ENCODE data around the gene FTMT.
"Not testable (repeated sequence)": the region's sequence is repeated elsewhere in the genome, so short reads cannot be mapped to it uniquely, and the experiment has no call there.

The FTMT gene

DNA sequence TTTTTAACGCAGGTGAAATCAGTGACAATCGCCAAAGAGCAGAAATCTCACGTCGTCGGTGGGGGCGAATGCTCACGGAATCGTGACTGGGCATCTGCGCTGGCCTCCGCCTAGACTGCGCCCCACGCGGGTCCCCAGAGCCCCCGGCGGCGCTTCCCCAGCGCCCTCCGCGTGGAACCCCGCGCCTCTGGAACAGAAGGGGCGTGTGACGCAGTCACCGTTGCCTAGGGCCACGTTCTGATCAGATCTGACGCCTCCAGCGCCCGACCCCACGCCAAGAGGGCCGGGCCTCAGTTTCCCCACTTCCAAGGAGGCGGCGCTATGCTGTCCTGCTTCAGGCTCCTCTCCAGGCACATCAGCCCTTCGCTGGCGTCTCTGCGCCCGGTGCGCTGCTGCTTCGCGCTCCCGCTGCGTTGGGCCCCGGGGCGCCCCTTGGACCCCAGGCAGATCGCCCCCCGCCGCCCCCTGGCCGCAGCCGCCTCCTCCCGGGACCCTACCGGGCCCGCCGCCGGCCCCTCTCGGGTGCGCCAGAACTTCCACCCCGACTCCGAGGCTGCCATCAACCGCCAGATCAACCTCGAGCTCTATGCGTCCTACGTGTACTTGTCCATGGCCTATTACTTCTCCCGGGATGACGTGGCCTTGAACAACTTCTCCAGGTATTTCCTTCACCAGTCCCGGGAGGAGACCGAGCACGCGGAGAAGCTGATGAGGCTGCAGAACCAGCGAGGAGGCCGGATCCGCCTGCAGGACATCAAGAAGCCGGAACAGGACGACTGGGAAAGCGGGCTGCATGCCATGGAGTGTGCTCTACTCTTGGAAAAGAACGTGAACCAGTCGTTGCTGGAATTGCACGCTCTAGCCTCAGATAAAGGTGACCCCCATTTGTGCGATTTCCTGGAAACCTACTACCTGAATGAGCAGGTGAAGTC, at the start of gene FTMT:
Gene FTMT, plus strand, starts transcription at position 240 of the 932 bp plus-strand sequence. Its CDS starts 82 bp downstream, at position 322.
- no peak for DNase-seq (ENCODE audit: low spot score)

DNA sequence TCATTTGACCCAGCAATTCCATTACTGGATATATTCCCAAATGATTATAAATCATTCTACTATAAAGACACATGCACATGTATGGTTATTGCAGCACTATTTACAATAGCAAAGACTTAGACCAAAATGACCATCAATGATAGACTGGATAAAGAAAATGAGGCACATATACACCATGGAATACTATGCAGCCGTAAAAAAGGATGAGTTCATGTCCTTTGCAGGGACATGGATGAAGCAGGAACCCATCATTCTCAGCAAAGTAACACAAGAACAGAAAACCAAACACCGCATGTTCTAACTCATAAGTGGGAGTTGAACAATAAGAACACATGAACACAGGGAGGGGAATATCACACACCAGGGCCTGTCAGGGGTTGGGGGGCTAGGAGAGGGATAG, 46.4 kb upstream of the FTMT start:
- not testable (repeated sequence) for DNase-seq (ENCODE audit: low spot score)

DNA sequence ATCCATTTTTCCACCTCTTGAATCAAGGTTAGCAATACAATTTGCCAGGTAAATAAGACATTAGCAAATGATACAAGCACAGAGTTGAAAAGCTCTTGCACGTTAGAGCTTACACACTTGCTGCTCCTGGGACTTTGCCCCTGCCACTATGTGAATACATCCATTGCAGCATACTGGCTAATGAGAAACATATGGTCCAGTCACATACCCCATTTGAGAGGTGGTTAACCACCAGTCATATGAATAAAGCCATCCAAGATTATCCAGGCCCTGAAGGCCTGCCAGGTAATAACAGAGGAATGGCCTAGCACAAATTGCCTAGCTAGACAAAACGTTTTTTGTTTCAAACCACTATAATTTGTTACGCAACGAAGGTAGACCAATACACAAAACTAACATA, 45.8 kb upstream of the FTMT start:
- DNase-seq (ENCODE audit: low spot score), result no peak

DNA sequence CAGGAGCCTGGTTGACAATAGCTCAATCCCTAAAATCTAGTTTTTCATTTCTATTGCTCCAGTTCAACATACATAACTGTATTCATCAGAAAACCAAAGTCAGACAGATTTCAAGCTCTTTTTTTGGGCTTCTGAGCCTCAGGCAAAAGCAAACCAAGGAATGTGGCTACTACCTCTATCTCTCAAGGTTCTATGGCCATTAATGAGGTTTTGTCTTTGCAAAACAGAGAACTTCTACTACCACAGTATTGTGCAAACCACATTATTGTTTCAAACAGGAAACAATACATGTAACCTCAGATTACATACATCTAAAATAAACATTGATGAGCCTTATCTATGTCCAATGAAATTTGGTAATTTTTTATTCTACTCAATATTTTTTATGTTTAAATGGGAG, 35.5 kb upstream of the FTMT start:
- DNase-seq (ENCODE audit: low spot score), result no peak

DNA sequence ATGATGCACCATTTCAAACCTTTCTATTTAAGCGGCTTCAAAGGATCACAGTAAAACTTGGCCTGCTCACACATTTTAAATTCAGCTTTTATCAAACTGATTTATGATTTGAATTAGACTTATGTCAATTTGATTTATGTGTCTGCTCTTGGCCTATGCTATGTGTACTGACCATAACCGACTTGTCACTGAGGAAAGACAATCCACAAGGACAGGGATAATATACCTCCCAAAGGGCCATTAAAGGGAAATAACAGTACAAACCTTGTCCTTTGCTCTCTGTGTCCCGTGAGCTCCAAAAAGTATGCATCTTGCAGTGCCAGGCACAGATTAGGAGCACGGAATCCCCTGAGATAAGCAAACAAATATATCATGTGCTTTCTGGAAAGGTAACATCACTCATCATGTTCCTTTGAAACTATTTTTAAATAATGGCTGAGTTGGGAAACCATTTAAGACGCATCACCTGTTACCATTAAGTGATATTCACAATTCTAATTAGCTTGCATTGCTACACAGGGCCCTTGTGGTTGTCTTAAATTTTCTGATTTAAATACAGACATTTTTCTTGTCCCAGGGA, 31.9 kb upstream of the FTMT start:
- no peak for DNase-seq (ENCODE audit: low spot score)

DNA sequence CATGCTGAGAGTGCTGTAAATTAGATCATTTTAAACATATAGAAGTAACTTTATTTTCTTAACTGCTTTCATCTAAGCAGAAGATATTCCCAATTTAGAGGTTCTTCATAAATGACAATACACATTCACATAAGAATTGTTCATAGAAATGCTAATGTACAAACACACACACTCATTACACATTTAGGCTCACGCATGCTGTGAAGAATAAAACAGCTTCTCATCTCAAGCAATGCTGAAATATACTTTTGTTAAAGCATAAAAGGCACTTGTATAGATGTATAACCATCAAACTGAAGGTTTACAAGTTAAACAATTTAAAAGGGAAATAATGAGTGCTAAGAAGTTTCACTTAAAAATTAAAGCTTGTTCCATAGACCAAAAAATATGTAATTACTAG, 18.1 kb upstream of the FTMT start:
- DNase-seq (ENCODE audit: low spot score), result no peak

DNA sequence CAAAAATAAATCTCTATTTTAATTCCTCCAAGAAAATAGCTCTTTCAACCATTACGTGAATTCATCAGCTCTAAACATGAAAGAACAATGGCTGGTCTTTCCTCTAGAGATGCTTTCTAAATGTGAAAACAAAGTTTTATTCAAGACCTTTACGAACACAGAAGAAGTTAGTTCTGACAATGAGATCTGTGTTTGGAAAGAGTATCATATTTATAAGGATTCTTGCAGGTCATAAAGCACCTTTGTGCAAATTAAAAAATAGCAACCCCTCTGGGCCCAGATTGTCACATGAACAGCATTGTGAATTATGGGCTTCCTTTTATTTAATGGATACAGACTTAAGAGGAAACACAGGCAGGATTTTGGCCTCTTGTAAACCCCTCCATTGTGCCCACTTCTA, 17.7 kb upstream of the FTMT start:
- DNase-seq (ENCODE audit: low spot score), result no peak

DNA sequence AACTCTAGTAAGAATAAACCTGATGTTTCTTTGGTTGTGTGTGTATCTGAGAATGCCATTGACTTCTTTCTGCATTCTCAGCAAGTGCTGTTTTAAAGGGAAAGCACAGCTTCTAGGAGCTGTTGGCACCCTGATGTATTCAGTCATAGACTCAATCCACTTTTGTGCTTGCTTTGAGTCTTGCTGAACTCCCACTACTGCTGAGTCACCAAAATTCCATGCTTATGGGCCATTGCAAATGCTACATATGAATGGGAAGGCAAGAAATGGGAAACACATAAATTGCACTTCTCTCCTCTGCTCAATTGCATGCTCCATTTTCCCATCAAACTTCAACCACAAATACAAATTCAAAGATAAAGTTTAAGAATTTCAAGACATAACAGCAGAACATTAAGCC, 9.8 kb upstream of the FTMT start:
- no peak for DNase-seq (ENCODE audit: low spot score)

DNA sequence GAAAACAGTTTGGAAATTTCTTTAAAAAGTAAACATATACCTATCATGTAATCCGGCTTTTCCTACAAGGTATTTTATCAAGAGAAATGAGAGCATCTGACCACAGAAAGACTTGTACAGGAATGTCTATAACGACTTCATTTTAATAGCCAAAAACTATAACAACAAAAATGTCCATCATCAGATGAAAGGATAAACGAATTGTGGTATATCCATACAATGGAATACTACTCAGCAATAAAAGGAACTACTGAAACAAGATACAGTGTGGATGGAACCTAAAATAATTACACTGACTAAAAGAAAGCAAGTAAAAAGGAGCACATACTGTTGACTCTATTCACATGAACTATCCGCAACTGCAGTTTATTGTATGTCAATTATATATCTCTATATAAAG, 1.4 kb upstream of the FTMT start:
- DNase-seq (ENCODE audit: low spot score), result no peak

DNA sequence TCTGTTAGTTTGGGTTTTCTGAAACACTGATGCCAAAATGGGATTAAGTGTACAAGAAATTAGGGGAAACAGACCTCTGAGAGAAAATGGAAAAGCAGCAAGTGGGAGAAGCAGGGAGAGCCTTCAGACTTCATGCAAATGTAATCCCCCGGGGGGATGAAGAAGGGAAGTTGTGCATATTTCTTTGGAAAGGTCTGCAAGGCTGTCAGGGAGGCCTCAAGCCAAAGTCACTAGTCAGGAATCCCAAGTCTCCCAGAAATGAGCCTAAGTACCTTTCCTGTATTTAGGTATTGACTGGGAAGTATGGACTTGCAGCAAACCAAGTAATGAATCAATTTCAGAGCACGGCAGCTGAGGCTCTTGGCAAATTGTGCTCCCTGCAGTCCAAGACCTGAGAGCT, 2.2 kb downstream of the FTMT start:
- DNase-seq (ENCODE audit: low spot score), result no peak

DNA sequence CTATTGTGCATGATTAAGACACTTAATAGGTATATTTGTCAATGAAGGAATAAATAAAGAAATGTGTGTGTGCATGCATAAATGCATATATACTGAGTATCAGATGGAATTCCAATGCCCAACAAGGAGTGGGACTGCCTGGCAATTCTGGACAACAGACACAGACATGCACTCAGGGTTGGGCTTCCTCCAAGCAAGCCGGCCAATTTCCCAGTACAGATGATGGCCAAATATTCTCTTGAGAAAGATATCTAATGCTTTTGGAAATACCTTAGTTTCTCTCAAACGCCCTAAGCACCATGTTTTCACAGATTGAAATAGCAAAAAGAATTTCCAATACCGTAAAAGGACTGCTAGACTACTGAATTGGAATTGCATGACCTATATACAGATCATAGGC, 11.1 kb downstream of the FTMT start:
- no peak for DNase-seq (ENCODE audit: low spot score)

DNA sequence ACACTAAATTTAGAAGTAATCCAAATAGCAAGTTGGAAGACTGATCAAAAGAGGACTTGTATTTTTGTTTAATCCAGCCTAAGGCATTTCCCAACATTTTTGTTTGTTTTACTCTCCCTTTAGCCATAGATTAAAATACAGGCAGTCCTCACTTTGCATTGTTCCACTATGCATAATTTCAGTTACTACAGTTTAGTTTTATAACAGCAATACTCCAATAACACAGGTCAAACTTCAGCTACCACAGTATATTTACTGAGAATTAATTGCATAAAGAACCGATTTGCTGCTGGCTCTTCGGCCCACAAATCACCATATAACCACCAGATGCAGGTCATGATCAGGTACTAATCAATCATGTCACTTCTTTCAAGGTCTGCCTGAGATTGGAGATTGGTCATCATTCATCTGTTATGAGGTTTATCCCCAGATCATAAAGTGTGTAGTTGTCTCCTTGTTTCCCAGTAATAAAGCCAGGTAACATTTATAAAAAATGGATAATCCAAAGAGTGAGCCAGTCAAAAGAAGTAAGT, 12.1 kb downstream of the FTMT start:
- no peak for DNase-seq (ENCODE audit: low spot score)

DNA sequence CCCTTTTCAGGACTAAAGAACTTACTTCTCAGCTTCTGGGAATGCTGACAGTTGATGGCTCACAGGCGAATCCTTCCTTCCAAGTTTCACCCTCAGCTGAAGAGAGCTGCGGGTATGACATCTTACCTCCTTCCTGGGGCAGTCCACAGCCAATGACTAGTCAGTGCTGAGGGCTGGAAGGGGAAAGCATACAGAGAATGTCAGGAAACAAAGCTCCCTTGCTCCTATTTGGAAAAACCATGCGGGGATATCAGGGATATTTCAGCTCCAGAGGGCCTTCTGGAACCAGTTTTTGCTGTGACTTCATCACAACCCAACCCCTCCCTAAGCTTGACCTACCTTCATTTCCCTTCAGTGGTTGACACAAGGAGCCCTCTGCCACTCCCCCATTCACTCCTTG, 15.7 kb downstream of the FTMT start:
- DNase-seq (ENCODE audit: low spot score), result no peak

DNA sequence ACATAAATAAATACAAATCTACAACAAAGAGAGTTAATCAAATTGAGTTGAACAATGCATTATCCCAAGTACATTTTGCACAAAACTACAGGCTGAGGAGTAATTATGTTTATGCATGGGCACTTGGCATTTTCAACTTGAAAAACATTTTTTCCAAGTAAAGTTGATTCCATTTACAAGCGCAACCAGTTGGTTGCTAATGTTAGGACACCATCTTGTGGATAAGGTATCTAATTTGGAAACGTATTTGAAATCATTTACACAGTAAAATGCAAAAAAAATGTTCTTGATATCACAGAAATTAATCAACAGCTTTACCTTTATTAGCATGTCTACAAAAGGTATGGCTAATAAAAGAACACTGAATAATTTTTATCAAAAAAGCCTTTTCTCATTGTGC, 18.8 kb downstream of the FTMT start:
- DNase-seq (ENCODE audit: low spot score), result no peak

DNA sequence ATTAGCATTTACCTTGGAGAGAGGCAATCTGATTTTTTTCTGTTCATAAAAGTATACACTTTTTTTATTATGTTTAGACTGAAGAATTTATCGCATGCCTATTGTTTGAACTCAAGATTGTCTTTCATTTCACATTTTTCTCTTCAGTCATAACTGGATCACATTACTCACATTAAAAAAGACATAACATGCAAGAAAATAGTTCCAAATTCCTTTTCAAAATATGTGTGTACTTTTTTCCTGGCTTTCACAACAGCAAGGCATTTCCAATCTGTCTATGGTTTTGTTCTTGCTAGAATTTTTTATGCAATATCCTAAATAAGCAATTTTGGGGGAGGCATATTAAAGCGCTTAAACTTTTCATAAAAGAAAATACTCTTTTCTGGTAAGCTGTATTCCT, 21.2 kb downstream of the FTMT start:
- DNase-seq (ENCODE audit: low spot score), result no peak

DNA sequence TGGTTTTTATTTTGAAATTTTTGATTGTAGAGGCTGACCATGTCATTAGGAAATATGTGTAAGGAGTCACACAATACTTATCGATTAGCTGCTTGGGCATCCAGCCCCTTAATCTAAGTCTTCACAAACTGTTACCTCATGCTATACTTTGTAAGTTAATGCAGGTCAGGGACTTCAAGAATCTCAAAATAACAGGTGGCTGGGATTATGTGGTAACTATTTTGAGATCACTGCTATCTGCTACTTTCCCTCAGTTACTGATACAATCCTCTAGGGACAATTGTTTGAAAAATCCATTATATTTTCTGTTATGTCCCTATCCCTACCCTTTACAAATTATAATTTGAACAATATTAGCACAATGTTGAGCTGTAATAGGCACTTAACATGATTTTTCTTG, 21.7 kb downstream of the FTMT start:
- no peak for DNase-seq (ENCODE audit: low spot score)

DNA sequence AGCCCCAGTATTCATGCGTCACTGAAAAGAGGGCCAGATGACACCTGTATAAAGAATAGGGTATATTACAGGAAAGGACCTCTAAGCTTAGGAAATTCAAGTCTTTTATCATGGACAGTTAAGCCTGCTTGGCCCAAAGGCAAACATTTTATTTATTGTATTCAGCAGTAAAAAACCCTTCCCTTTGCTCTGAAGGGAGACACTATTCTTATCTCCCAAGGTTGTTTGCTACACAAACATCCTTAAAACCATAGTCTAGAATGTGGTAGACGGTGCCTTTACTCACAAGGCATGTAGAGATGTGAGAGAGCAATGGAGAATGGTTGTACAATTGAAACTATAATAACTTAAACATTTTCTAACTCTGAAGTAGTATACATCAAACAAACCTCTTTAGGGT, 33.9 kb downstream of the FTMT start:
- DNase-seq (ENCODE audit: low spot score), result no peak

DNA sequence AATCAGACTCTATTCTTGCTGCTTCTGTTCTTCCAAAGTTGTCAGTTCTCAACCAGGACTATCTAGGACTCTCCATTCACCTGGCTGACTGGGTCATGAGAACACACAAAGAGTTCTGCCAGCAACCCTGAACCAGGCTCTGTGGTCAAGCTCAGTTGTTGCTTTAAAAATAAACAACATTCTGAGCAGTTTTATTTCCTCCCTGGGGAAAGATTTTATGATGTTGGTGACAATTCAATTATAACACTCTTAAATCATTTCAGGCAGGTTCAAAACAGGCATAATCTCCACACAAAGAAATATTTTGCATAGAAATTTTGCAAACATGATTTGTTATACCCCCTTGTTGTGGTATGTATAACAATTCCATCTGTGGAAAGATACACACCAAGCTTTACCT, 36.0 kb downstream of the FTMT start:
- no peak for DNase-seq (ENCODE audit: low spot score)

DNA sequence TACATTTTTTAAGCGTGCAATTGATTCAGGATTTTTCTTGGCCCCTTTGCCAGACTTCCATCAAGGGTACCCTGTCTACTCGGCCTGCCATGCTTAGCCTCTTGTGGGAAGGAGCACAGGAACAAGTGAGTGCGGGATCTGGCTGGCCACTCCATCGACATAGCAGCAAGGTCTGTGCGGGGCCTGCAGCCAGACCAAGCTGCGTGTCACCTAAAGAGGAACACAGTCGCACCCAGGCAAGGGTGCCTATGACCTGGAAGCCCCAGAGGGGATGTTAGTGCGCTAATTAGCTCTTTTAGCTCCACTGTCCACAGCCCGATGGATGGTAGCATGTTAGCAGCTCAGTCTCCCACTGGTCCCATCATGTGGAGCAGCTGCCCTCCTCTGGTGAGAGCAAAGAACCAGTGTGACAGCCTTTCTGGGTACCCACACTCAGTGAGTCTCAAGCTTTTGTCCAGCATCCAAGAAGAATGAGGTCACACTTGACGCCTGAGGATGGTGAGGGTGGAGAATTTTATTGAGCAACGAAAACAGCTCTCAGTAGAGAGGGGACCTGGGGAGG, 38.7 kb downstream of the FTMT start:
- DNase-seq (ENCODE audit: low spot score), result no peak

DNA sequence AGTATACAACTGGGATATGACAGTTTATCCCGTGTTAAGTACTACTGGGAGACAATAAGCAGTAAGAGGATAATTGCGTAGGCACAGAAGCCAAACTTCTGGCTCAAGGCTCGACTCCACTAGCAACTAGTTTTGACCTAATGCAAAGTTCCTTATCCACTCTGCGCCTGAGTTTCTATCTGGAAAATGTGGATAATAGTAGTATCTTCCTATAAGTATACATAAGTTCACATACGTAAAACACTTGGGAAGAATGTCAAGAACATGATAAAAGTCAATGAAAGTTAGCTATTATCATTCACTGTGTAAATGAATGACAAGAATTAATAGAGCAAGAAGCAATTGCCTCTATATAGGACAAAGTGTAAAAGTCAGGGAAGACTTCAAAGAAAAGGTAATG, 45.7 kb downstream of the FTMT start:
- no peak for DNase-seq (ENCODE audit: low spot score)

DNA sequence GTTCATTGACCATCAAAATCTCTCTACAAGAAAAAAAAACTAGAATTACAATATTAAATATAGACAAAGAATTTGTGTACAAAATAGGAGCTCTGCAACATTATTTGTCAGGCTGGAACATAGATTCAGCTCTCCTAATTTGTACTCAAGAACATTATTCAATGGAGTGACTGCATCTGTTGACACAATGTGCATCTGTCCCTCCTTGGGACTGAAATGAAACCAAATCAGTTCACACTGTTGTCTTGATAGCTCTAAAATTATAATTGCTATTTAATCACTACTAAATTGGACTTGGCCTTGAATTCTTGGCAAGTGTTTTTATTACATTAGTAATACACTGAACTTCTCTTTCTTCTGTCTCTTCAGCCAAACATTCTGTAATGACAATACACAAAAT, 47.7 kb downstream of the FTMT start:
- DNase-seq (ENCODE audit: low spot score), result no peak
